Smooth muscle cell (in vitro differentiated cells): Measurements from ENCODE around the gene CDK4. TPM values are rescaled to one million over a fixed set of nuclear protein-coding genes. Genes with fewer than 3 reads are reported as not detected.

Experiments used
- DNase-seq: peaks from one replicate; lab custom pipeline; 2025; ENCODE audit not compliant: unreplicated experiment; lab: John Stamatoyannopoulos, UW
- H2AFZ ChIP-seq: fragments of 200-600 bp; sonication (generic); 2 replicates; pipeline ENCODE4 v1.6.0; 2016; ENCODE audit warnings: antibody characterized with exemption, low read depth, mild to moderate bottlenecking
- H3F3A ChIP-seq: fragments of 200-600 bp; sonication (generic); 2 replicates; pipeline ENCODE4 v1.6.0; 2017; ENCODE audit warnings: antibody characterized with exemption, low read depth
- H3K27ac ChIP-seq: fragments of 200-600 bp; sonication (generic); 2 replicates; pipeline ENCODE4 v1.5.1; 2016; ENCODE audit warnings: low read depth, mild to moderate bottlenecking
- H3K27me3 ChIP-seq: fragments of 200-600 bp; sonication (generic); 2 replicates; pipeline ENCODE4 v1.6.1; 2016; ENCODE audit warnings: low read depth, mild to moderate bottlenecking
- H3K36me3 ChIP-seq: fragments of 200-600 bp; sonication (generic); 2 replicates; pipeline ENCODE4 v1.5.1; 2016; ENCODE audit warnings: low read depth
- H3K4me1 ChIP-seq: fragments of 200-600 bp; sonication (generic); 2 replicates; pipeline ENCODE4 v1.5.1; 2016; ENCODE audit warnings: low read depth
- H3K4me2 ChIP-seq: fragments of 200-600 bp; sonication (generic); 2 replicates; pipeline ENCODE4 v1.6.0; 2016; ENCODE audit warnings: mild to moderate bottlenecking
- H3K4me3 ChIP-seq: fragments of 200-600 bp; sonication (generic); 2 replicates; pipeline ENCODE4 v1.5.1; 2016; ENCODE audit warnings: mild to moderate bottlenecking
- H3K79me2 ChIP-seq: fragments of 200-600 bp; sonication (generic); 2 replicates; pipeline ENCODE4 v1.6.0; 2016; ENCODE audit warnings: low read depth, mild to moderate bottlenecking
- H3K9ac ChIP-seq: fragments of 200-600 bp; sonication (generic); 2 replicates; pipeline ENCODE4 v1.6.0; 2016; ENCODE audit warnings: low read depth
- H3K9me3 ChIP-seq: fragments of 200-600 bp; sonication (generic); replicated peaks from 2 replicates; pipeline ENCODE4 v1.5.1; 2016; ENCODE audit warnings: low read depth
- H4K20me1 ChIP-seq: fragments of 200-600 bp; sonication (generic); 2 replicates; pipeline ENCODE4 v1.6.0; 2016; ENCODE audit warnings: low read depth
- WGBS: methylation state at CpG from one replicate; pipeline ENCODE4 v1.1.7; 2016; ENCODE audit warnings: low lambda C conversion rate; 5-methylcytosine and 5-hydroxymethylcytosine counted together
- polyA plus RNA-seq: library from polyadenylated mRNA; unstranded; fragments of >200 nt; fragmentation: Nextera tagmentation; extraction: Ambion mirVana; gene quantifications from 2 replicates; pipeline ENCODE4 v1.2.1, GENCODE V29; 2016
- total RNA-seq: library from RNA; depleted of rRNA; stranded (reverse); fragments of >200 nt; gene quantifications from 2 replicates; pipeline ENCODE4 v1.2.3, GENCODE V29; 2014
- TF ChIP-seq, protein P1 (sequence below): fragments of 200-600 bp; sonication (generic); IDR thresholded peaks from 2 replicates; pipeline ENCODE4 v1.5.1; 2017; ENCODE audit warnings: borderline replicate concordance, mild to moderate bottlenecking, antibody characterized with exemption; ENCODE audit not compliant: insufficient read depth, poor library complexity, severe bottlenecking

The CDK4 gene
- 144 and 158 TPM in 2 replicates for total RNA-seq
- polyA plus RNA-seq = 215 and 235 TPM in 2 replicates

DNA sequence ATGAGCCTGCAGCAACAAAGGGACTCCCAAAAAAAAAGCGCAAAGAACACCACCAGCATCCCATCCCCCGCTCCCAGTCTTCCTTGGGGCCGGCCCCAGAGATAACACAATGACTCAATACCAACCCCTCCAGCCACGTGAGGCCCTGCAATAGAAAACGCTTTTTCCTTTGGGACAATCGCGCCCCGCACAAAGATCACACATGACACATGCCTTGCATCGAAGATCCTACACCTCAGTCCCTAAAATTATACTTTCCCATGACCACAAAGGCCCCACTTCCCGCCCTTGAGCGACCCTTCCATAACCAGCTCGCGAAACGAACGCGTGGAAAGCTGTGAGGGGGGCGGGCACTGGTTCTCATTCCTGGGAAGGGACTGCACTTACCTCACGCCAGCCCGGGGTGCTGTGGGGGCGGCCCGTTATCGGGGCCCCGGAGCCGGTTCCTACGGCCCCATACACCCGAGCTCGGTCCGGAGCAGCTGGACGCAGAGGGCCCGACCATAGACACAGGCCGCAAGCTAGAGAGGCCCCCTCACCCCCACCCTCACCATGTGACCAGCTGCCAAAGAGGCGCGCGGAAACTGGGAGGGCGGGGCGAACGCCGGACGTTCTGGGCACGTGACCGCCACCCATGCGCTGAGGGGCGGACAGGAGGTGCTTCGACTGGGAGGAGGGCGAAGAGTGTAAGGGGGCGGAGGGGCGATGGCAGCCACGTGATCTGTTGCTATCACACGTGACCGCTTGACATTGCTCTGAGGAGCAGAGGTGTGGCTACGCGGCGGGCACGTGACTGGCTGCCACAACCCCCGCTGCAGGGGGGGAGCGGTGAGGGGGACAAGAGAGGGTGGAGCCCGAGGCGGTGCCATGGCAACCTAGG lies at the start of gene CDK4:
Gene CDK4, minus strand, starts transcription at position 523 of the 880 bp plus-strand sequence. CDS start 593 bp downstream, outside the sequence.
- peaks cover 23% of the 10 kb centered on the region for H3K4me1 ChIP-seq
- peak within 1 kb of the TSS; percentile 92 for H3K4me2 ChIP-seq
- peak within 1 kb of the TSS; percentile 62 for H3K4me3 ChIP-seq
- TF ChIP-seq, protein P1, sequence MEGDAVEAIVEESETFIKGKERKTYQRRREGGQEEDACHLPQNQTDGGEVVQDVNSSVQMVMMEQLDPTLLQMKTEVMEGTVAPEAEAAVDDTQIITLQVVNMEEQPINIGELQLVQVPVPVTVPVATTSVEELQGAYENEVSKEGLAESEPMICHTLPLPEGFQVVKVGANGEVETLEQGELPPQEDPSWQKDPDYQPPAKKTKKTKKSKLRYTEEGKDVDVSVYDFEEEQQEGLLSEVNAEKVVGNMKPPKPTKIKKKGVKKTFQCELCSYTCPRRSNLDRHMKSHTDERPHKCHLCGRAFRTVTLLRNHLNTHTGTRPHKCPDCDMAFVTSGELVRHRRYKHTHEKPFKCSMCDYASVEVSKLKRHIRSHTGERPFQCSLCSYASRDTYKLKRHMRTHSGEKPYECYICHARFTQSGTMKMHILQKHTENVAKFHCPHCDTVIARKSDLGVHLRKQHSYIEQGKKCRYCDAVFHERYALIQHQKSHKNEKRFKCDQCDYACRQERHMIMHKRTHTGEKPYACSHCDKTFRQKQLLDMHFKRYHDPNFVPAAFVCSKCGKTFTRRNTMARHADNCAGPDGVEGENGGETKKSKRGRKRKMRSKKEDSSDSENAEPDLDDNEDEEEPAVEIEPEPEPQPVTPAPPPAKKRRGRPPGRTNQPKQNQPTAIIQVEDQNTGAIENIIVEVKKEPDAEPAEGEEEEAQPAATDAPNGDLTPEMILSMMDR = no peak
- H3K36me3 ChIP-seq = no peaks in the 10 kb centered on the region
- H3K27me3 ChIP-seq = peaks cover 27% of the 10 kb centered on the region
- H4K20me1 ChIP-seq = no peaks in the 10 kb centered on the region
- DNase-seq = peak; percentile 95
- 2% methylated on average over 47 of the region's 58 CpGs for WGBS
- H3K9me3 ChIP-seq = no peaks in the 10 kb centered on the region
- peaks cover 10% of the 10 kb centered on the region for H3F3A ChIP-seq
- H3K27ac ChIP-seq = peak within 1 kb of the TSS; percentile 91
- H3K9ac ChIP-seq = peak within 1 kb of the TSS; percentile 93
- H3K79me2 ChIP-seq = peaks cover 23% of the 10 kb centered on the region
- peak within 1 kb of the TSS; percentile 23 for H2AFZ ChIP-seq

DNA sequence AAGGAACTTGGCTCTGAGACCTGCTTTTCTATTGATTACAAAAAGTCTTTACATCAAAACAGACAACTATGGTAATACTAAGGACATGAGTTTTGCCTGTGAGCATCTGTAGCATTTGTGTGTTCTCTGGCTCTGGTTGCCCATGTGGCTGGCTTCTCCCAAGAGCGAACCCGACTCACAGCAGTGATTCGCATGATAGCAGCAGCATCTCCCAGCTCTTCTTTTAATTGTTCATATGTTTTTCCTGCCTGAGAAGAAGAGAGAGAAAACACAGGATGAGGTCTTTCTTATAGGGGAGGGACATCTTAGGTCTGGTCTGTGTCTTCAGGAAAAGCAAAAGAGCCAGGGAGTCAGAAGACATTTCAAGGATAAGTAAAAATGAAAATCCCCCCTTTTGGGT lies 48.9 kb upstream of the CDK4 start:
- Histone ChIP-seq H3K36me3 (peaks cover 7% of the 10 kb centered on the region), H2AFZ (no peak overlapping the region)

DNA sequence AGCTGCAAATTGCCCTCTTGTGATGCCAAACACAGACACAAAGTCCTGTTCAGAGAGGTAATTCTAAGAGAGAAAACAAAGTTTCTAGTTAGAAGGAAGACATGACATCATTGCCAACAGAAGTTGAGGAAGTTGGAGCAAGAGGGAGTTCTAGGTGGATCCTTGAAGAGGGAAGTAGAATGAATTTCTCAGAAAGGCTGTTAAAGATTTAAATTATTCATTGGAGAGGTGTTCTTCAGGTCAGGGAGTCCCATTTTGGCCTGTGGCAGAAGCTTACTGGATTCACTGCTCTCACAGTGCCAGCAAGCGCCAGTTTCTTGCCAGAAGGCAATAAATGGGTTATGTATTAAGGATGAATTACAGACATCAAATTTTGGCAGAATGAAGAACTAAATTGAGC lies 45.8 kb upstream of the CDK4 start:
- no peaks in the 10 kb centered on the region for H3K9me3 ChIP-seq
- 95% methylated on average over 1 of the region's 1 CpG for WGBS
- H3K79me2 ChIP-seq = peaks cover 3% of the 10 kb centered on the region
- no peak overlapping the region for H3K9ac ChIP-seq
- H2AFZ ChIP-seq = no peak overlapping the region
- no peak overlapping the region for H3K27ac ChIP-seq
- no peaks in the 10 kb centered on the region for H3K4me1 ChIP-seq
- H3K4me2 ChIP-seq = no peak overlapping the region
- H3K27me3 ChIP-seq = no peaks in the 10 kb centered on the region
- TF ChIP-seq, protein P1 = no peak
- DNase-seq = no peak
- H3K36me3 ChIP-seq = peaks cover 7% of the 10 kb centered on the region
- H3F3A ChIP-seq = no peaks in the 10 kb centered on the region
- no peak overlapping the region for H3K4me3 ChIP-seq
- no peaks in the 10 kb centered on the region for H4K20me1 ChIP-seq

More for the DNA sequence above, 48.9 kb upstream of the CDK4 start:
- no peak for DNase-seq
- H3K4me2 ChIP-seq = no peak overlapping the region
- TF ChIP-seq, protein P1 = no peak
- H3K9me3 ChIP-seq = no peaks in the 10 kb centered on the region
- no peaks in the 10 kb centered on the region for H3F3A ChIP-seq
- peaks cover under 1% of the 10 kb centered on the region for H3K79me2 ChIP-seq
- WGBS = 100% methylated on average over 3 of the region's 3 CpGs
- H4K20me1 ChIP-seq = no peaks in the 10 kb centered on the region
- no peak overlapping the region for H3K9ac ChIP-seq
- H3K4me3 ChIP-seq = no peak overlapping the region
- H3K27me3 ChIP-seq = no peaks in the 10 kb centered on the region
- no peaks in the 10 kb centered on the region for H3K4me1 ChIP-seq
- no peak overlapping the region for H3K27ac ChIP-seq
